Stimulated activated naive CD8-positive, alpha-beta T cell treated with anti-CD3 and anti-CD28 coated beads, Interleukin-15, Interleukin-2, amounts not matched to agents 100 U/mL and 50 U/mL, for 24 hours (primary cell): ENCODE data around the gene DLG2.
"Not testable (repeated sequence)": the region's sequence is repeated elsewhere in the genome, so short reads cannot be mapped to it uniquely, and the experiment has no call there.

Experiments used
- ATAC-seq: fragments of 150-1000 bp; cut with Tn5 transposase; one replicate; pipeline ENCODE4 v1.10.0; 2021
- DNase-seq: peaks from one replicate; pipeline ENCODE4 v3.0.0; 2021

Gene DLG2

DNA sequence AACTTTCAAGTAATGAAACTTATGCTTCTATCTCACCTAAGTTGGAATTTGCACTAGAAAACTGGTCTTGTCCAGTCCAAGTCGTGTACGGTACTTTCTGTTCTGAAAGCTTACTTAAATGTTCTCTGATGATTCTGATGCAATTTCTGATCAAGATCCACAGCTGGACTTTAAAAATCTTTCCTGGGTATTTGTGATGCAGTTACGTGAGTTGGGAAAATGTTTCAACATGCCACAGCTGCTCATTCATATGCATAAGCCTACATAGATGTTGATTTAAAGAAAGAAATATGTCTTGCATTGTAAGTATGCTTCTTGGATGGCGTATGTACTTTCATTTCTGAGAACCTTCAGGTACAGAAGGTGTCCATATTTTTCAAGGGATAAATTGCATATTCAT is 1847.3 kb downstream of the DLG2 start:
- ATAC-seq (no peak), DNase-seq (no peak)

DNA sequence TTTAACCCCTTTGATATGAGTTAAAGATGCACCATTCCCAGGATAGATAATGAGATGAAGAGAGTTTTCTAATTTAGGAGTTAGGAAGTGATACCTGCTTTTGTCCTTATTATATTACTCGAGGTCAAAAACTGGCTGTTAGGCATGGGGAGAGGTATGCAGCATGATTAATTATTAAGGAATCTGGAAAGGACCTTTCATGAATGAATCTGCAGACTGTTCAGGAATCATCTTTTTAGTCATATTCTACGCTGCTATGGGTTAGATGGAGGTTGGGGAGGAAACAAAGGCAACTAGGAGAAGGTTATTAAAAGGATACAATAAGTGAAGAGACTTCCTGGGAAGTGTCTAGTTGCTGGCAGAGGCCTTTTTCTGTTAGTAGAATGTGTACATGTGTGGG is 1848.5 kb downstream of the DLG2 start:
- no peak for ATAC-seq
- DNase-seq, result no peak

DNA sequence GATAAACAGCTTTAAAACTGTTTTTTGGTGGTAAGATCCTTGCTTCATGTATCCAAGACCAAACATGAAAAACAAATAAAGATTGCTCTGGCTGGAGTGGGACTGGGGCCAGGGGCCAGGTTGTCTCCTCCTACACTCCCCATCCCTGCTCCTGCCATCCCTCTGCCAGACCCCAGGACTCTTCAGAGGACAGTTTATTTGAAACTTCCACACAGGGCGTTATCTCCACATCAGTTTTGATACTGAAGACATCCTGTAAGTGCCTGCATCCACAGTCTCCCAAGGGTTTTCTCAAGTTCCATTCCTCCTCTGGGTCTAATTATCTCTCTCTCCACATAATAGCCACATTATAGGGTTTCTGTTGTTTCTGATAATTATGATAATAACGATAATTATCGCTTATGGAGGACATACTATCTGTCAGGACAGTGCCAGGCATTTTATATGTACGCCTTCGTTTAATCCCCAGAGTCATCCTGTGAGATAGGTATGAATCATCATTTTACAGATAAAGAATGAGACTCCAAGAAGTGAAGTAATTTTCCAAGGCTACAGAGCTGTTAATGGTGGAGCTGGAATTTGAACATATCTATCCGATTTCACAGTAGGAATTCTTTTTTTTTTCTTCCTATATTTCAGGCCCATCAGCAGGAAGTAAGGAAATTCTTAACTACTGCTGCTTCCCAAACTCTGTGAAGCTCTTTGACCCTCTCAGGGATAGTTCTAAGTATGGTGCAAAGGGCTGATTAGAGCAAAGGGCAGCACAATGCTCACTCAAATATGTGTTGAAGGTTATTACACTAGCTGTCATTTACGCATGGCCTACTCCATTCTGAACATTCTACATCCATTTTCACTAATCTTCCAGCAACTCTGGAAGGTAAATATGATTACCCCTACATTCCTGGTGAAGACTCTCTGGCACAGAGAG is 1852.9 kb downstream of the DLG2 start:
- ATAC-seq (no peak), DNase-seq (no peak)

DNA sequence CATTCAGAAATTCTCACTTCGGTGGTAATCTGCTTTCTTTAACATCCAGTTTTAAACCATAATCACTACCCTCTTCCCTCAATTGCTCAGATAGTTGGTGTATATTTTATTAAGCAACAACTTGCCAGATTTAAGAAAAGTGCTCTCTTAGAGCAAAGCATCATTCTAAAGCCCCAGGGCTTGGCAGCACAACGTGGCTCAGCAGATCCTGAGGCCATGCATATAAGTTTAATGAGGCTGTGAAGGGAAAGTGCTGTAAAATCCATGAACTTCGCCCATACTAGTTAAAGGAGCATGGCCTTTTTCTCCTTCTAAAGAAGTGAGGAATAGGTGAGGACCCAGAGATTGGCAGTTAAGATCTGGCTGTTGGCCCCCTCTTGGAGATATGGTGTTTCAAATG is 1858.7 kb downstream of the DLG2 start:
- ATAC-seq, result no peak
- no peak for DNase-seq

DNA sequence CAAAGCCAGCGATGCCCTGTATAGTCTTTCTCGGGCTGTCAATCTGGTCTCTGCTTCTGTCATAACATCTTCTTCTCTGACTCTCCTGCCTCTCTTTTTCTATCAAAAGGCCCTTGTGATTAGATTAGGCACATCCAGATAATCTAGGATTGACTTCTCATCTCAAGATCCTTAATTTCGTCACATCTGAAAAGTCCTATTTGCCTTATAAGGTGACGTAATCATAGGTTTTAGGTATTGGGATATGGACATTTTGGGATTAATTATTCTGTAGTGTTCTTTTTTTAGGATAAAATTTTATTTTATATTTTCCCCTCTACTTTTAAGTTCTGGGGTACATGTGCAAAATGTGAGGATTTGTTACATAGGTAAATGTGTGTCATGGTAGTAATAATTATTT is 1860.2 kb downstream of the DLG2 start:
- DNase-seq (no peak), ATAC-seq (no peak)

DNA sequence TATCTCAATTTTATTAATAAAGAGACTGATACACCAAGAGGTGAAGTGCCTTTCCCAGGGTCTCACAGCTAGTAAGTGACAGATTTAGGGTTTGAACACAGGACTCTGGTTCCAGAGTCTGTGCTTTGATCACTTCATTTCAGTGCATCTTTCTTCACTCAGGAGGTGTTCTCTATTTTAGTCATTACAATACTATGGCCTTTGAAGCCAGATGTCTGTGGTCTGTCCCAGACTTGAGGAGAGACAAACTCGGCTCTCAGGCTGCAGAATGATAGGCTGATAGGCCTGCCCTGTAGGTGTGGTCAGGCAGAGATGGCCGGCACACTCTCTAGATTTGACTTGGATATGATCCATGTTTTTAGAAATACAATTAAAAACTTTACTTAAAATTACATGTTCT is 1862.5 kb downstream of the DLG2 start:
- DNase-seq (no peak), ATAC-seq (no peak)

DNA sequence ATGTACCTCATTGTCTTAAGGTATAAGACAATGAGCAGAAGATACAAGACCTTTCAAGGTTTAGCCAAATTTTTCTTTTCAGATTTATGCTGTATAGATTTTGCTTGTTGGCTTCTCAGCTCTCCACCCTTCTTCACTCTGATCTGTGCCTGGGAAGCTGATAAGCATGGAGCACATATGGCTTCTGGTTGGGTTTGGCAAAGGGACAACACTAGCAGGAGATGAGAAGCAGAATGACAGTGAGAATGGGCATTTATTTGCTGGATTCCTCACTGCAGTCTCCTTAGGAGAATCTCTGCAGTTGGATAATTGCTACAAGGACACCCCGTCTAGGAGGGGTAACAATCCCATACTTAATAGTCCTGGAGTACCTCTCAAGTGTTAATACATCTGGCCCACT is 1866.2 kb downstream of the DLG2 start:
- no peak for ATAC-seq
- DNase-seq, result no peak

DNA sequence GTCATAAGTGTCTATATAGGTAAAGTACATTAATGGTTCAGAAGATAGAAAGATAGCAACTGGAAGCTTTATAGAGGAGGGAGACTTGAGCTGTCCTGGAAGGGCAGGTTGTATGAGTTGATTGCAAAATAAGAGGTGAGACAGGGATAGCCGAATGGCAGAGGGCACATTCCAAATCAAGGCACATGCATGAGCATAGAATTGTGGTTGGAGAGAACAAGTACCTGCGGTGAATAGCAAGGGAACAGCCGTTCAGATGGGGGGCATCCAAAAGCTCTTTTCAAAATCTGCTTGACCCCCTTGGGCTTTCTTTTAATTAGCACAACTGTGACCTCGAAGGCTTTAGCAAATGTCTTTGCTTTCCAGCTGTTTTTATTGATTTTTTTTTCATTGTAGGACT is 1868.0 kb downstream of the DLG2 start:
- ATAC-seq, result no peak
- DNase-seq, result no peak

DNA sequence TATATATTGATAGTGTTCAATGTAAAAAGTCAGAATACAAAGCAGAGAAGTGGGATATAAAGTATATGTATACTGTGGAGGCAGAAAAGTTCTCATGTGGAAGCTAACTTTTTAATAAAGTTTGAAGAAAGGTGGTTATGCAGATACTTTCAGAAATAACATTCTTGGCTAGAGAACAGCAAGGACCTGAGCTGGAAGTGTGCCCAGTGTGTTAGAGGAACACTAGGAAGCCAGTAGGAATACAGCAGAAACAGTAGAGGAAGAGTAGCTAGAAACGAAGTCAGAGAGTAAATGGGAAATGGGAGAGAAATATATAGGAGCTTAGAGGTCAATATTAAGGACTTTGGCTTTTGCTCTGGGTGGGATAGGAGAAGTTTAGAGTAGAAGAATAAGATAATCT is 1876.1 kb downstream of the DLG2 start:
- no peak for DNase-seq

DNA sequence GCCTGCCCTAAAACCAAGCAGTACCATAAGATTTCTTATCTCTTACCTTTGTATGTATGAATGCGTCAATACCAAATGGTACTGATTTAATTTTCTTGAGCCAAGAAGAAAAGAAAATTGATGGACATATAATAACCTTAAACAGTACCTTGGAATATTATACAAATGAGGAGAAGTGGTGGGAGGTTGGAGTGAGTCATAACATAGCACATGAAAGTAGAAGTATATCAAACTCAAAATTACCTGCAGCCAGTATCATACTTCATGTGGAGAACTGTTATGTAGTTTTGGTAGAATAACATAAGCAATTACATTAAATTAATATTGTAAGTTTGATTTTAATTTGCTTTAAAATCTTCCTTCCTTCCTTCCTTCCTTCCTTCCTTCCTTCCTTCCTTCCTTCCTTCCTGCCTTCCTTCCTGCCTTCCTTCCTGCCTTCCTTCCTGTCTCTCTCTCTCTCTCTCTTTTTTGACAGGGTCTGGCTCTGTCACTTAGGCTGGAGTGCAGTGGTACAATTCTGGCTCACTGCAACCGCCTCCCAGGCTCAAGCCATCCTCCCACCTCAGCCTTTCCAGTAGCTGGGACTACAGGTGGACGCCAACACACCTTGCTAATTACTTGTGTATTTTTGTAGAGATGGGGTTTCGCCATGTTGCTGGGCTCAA is 1880.1 kb downstream of the DLG2 start:
- ATAC-seq (no peak), DNase-seq (no peak)

More for the DNA sequence above, 1876.1 kb downstream of the DLG2 start:
- ATAC-seq, result no peak

DNA sequence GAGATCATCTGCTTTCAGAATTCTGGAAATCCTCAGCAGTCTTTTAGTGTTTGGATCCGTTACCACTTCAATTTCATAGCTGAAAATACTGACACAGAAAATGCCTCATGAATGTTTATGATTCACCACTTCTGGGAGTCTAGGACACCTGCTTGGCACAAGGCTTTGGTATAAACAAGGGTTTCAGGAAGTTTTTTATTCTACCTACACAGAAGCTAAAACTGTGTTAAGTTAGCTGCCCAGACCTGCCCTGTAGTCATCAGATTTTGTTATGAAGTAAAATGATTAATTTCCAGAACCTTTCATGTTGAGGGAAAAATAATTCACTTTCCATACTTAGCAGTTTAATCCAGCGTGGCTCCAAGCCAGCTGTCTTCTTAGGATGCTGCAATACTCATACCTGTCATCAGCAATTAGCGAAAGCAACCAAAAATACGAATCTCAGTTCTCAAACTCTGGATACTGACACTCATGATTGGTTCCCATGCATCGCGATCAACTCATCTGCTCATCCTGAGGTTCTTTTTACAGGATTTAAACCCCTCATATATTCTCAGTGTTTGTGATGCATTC is 1882.4 kb downstream of the DLG2 start:
- no peak for DNase-seq
- ATAC-seq, result no peak

DNA sequence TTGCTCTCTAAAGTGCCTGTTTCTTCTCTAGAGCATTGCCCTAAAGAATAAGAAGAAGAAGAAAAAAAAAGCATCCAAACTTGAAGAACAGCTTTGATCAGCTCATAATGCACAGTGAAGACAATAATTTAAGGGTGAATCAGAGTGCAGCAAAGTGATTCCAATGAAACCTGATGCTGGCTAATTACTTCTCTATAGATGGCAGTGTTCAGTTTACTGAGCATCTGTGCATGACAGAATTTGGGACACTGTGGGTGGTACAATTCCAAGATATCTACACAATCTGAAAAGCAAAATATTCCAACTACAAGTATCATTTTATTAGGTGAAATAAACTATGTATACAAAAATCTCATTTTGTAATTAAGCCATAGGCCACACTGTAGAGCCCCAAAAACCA is 1890.5 kb downstream of the DLG2 start:
- DNase-seq (no peak), ATAC-seq (no peak)

DNA sequence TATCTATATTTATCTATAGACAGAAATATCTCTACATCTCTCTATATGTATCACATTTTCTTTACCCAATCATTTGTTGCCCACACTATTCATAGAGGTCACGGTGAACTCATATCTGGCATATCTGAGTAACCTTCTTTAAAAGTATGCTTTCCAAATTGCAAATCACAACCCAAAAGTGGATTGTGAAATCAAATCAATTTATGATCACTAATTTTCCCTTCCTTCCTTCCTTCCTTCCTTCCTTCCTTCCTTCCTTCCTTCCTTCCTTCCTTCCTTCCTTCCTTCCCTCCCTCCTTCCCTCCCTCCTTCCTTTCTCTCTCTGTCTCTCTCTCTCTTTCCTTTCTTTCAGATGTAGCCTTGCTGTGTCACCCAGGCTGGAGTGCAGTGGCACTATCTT is 1893.0 kb downstream of the DLG2 start:
- ATAC-seq (no peak), DNase-seq (no peak)

DNA sequence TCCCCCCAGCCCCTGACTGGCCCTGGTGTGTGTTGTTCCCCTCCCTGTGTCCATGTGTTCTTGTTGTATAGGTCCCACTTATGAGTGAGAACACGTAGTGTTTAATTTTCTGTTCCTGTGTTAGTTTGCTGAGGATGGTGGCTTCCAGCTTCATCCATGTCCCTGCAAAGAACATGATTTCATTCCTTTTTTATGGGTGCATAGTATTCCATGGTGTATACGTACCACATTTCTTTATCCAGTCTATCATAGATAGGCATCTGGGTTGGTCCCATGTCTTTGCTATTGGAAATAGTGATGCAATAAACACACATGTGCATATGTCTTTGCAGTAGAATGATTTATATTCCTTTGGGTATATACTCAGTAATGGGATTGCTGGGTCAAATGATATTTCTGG is 1895.9 kb downstream of the DLG2 start:
- not testable (repeated sequence) for DNase-seq, ATAC-seq

DNA sequence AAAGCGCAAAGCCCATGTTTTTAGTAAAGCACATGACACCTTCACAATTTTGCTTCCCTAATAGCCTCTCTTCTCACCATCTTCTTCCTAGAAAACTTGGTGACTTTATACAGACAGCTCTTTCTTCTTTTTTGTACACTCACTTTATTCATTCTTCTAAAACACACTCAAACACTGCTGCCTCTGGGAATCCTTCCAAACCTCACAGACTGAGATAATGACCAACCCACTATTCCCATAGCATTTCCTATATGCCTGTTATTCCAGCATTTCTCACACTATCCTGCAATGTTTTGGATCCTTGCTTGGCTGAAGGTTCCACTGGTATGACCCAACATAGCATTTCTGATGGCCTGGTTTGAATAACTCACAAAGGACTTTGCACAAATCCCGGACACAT is 1898.9 kb downstream of the DLG2 start:
- ATAC-seq, result no peak
- DNase-seq, result no peak

DNA sequence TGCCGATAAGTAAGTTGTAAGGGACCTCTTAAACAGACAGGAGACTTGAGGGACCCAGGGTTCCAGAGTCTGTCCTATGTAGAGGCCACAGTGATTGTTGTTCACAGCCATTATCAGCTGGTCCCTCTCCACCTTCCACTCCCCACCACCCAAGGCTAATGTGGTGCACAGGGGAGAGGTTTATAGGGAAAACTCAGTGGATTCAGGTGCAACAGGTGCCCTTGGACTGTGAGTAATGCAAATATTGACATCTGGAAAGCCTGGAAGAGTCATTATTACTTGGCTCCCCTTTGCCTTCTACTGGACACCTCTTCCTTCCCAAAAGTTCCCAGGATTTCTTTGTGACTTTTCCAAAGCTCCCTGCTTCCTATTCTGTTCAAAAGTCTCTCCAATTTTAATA is 1899.9 kb downstream of the DLG2 start:
- no peak for DNase-seq

DNA sequence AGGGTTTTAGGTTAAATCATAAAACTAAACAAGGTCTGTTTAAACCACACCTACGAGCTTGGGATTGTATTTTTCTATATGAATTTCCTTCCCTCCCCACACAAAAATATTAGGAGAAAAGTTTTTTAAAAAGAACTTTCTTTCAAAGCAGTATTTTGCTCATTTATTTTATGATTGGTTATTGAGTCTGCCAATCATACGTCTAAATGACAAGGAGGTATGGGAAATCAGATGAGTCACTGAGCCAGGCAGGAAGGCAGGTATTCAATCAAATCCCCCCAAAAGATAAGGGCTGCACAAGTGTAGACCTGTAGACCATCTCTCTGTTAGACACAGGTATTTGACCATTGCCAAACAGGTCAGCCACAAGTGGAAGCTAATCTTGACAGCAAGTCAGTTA is 1900.8 kb downstream of the DLG2 start:
- no peak for DNase-seq
- no peak for ATAC-seq

More for the DNA sequence above, 1899.9 kb downstream of the DLG2 start:
- no peak for ATAC-seq

DNA sequence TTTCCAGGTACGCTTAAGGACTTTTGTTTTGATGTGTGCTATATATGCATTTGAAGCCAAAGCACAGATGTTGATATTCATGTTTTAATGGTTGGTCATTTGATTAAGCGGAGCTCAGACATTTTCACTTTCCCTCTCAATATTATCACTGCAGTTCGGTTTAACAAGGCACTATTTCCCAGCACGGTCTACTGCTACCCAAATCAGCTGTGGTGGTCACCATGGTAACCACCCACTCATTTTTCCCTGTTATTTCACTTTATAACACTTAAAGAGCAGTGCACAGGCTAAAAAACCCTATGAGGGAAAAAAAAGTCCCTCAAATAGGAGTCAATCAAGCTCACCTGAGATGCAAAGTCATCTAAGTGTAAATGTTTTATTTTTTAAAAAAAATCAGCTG is 1901.4 kb downstream of the DLG2 start:
- no peak for ATAC-seq
- no peak for DNase-seq

DNA sequence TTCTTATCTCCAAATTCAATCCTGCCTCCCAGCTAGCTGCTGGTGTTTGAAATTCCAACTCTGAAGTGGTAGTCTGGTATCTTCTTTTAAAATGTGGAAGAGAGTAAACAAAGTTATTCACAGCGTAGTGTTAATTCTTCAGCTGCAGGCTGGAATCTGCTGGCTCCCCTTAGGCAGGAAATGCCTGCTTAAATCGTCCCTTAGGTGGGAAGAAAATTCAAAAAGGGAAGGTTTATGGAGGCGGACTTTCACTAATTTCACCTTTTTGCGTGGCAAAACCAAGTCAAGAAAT is 1901.9 kb downstream of the DLG2 start:
- no peak for ATAC-seq
- DNase-seq, result no peak

DNA sequence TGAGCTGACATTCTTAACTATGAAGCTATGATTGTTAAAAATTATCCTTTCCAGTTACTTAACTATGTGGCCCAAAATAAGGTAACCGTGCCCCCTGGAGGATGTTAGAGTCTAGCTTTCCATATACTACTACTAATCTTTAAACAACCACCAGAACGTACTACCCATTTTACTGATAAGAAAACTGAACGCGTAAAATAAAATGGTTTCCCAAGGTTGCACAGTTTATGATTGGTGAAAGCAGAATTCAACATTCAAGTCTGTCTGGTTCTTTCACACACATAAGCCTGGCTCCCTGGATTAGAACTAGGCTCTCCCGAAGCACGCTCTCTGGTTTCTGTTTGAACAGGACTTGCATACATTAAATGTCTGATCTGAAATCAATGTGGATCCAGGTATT is 1903.1 kb downstream of the DLG2 start:
- ATAC-seq, result no peak
- DNase-seq, result peak; percentile 8

DNA sequence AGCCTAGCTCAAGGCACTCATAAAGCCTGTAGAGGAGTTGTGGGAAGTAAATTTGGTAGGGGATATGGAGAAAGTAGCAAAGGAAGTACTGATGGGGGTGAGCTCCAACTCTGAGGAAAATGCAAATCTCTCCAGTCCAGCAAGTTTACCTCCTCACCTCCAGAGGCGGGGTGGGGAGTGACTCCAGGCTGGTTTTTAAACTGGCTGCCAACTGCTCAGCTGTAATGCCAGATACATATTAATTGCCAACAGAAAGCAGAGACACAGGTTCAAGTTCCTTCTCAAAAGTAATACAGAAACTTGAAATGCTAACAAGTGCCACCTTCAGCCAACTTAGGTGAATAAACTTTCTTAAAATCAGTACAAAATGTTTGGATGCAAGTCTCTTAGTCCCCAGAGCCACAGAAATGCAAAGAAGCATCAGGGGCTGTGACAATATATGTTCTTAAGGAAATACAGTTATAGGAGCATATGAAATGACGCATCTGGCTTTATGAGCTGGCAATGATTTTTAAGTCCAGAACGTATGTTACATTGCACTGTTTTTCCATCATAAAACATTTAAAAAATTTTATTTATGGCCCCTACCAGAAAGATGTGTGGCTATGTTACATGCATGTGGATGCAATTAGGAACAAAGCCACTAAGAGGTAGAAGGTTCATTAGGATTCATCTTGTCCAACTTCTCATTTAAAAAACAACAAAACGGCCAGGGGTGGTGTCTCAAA is 1904.6 kb downstream of the DLG2 start:
- DNase-seq, result no peak
- ATAC-seq, result no peak

DNA sequence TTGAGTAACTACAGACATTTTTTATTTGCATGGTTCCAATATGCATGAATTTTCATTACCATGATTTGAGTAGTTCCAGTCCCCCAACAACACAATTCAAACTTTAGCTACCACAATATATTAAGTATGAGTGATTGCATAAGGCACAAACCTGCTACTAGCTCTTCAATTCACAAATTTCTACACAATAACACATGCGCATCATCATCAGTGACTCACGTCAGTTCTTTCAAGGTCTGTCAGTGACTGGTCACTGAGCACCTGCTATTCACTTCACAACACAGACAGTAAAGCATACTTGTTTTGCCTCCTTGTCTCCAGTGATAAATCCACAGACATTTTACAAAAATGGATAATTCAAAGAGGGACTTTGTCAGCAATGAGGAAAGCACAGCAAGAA is 1905.9 kb downstream of the DLG2 start:
- ATAC-seq (no peak), DNase-seq (no peak)

DNA sequence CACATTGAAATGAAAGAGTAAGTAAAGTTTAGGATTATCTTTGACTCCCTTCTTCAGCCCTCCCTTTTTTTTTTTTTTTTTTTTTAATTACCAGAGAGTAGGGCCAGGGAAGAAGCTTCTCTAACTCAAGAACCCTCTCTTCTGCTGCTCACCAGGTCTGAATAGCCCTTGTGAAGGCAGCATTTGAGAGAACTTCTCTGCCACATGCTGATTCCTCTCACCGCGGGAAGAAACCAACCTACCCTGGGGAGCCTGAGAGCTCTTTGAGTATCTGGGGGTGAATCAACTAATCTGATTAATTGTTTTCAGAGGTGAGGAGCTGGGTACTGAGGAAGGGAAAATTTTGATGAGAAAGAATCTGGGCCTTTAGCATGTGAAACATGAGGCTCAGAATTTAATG is 1906.5 kb downstream of the DLG2 start:
- DNase-seq (no peak), ATAC-seq (no peak)
